ENCODE results near the gene SRF. TPM values are rescaled to one million over a fixed set of nuclear protein-coding genes. Genes with fewer than 3 reads are reported as not detected.

Gene SRF
- total RNA-seq, 2 experiments from 2014 or later, result 22.8 to 23.7 TPM

DNA sequence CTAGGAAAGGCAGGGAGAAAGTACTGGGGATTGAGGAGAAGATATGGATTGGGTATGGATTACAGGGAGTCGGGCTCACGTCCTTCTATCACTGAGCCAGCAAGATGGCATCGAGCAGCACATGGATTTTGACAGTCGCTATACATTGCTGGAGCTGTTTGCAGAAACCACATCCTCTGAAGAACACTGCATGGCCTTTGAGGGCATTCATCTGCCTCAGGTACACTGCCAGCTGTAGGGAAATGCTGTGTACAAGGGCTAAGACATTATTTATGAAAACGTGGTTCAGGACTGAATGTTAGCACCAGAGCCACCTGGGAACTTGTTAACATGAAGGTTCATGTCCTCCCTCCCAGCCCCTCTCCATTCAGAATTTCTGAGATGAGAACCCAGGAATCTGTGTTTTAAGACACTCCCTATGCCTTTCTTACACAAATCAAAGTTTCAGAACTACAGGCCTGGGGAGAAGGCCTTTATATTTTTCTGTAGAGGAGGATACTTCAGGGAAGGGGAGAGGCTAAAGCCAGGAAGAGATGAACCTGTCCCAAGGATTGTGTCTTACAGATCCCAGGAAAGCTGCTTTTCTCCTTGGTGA lies 14.4 kb downstream of the SRF start:
- no peaks in the 10 kb centered on the region for H3K27me3 Mint-ChIP-seq
- TF ChIP-seq, protein P1, sequence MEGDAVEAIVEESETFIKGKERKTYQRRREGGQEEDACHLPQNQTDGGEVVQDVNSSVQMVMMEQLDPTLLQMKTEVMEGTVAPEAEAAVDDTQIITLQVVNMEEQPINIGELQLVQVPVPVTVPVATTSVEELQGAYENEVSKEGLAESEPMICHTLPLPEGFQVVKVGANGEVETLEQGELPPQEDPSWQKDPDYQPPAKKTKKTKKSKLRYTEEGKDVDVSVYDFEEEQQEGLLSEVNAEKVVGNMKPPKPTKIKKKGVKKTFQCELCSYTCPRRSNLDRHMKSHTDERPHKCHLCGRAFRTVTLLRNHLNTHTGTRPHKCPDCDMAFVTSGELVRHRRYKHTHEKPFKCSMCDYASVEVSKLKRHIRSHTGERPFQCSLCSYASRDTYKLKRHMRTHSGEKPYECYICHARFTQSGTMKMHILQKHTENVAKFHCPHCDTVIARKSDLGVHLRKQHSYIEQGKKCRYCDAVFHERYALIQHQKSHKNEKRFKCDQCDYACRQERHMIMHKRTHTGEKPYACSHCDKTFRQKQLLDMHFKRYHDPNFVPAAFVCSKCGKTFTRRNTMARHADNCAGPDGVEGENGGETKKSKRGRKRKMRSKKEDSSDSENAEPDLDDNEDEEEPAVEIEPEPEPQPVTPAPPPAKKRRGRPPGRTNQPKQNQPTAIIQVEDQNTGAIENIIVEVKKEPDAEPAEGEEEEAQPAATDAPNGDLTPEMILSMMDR (IDR thresholded peaks at IDR 0.05), result no peak
- H3K4me1 Mint-ChIP-seq (ENCODE audit: low read depth), result peaks cover 68% of the 10 kb centered on the region
- H3K4me3 ChIP-seq (ENCODE audit: low read length), result no peak overlapping the region
- CTCF ChIA-PET, result interaction anchor here (1.3 kb wide), 1 partner anchor 44 kb away, joined by 4 read pairs; the partner anchor contains the start of gene DNPH1
- POLR2A ChIA-PET, result interaction anchor here (1.0 to 3.0 kb wide), 6 partner anchors 11 to 198 kb away, joined by 3 to 15 read pairs (median 4); partner anchors contain the start of gene ZNF318
- peaks cover 61% of the 10 kb centered on the region for H3K36me3 Mint-ChIP-seq (ENCODE audit: low read depth)
- no peaks in the 10 kb centered on the region for H3K9me3 Mint-ChIP-seq
- intact Hi-C loops (cut with DNase I, micrococcal nuclease), result loop anchor here in 1 of 2 experiments (5.0 kb wide), 1 partner anchor 37 kb away; no protein-coding TSS in a partner anchor
- H3K4me3 Mint-ChIP-seq, result peak overlapping the region; percentile 79
- H3K27me3 ChIP-seq (ENCODE audit: control insufficient read depth in 1 of 2, insufficient read depth in 2 of 2, low read length in 2 of 2), result no peaks in the 10 kb centered on the region
- peaks cover 53% of the 10 kb centered on the region for H3K4me1 ChIP-seq (ENCODE audit: insufficient read depth, low read length)
- DNase-seq (peak in 9 of 14 experiments; percentile 11 to 66 (median 37)), ATAC-seq (ENCODE audit: poor library complexity) (peak; percentile 73)
- no peaks in the 10 kb centered on the region for H3K9me3 ChIP-seq (ENCODE audit: control insufficient read depth in 1 of 2, insufficient read depth in 1 of 2, low read length in 2 of 2)
- peaks cover 45% of the 10 kb centered on the region for H3K36me3 ChIP-seq (ENCODE audit: insufficient read depth, low read length)
- peak overlapping the region in 1 of 2 donors; percentile 49 for H3K27ac ChIP-seq (ENCODE audit: low read depth in 1 of 2, low read length in 2 of 2)
- peak overlapping the region; percentile 75 for H3K27ac Mint-ChIP-seq

DNA sequence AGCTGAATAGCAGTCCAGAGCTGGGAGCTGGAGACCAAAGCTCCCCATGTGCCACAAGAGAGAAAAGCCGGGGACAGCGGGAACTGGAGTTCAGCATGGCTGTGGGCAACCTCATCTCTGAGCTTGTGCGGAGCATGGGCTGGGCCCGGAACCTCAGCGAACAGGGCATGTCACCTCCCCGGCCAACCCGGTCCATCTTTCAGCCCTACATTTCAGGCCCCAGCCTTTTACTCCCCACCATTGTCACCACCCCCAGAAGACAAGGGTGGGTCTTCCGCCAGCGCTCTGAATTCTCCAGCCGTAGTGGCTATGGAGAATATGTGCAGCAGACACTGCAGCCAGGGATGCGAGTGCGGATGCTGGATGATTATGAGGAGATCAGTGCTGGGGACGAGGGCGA lies 14.9 kb downstream of the SRF start:
- Histone ChIP-seq H3K4me3 (ENCODE audit: low read length) (no peak overlapping the region), H3K36me3 (ENCODE audit: insufficient read depth, low read length) (peaks cover 49% of the 10 kb centered on the region), H3K27me3 (ENCODE audit: control insufficient read depth in 1 of 2, insufficient read depth in 2 of 2, low read length in 2 of 2) (no peaks in the 10 kb centered on the region), H3K27ac (ENCODE audit: low read depth in 1 of 2, low read length in 2 of 2) (peak overlapping the region; percentile 18 to 49), H3K4me1 (ENCODE audit: insufficient read depth, low read length) (peaks cover 53% of the 10 kb centered on the region), H3K9me3 (ENCODE audit: control insufficient read depth in 1 of 2, insufficient read depth in 1 of 2, low read length in 2 of 2) (no peaks in the 10 kb centered on the region)
- ChIA-PET CTCF (interaction anchor here (1.3 kb wide), 1 partner anchor 43 kb away, joined by 4 read pairs; the partner anchor contains the start of gene DNPH1), POLR2A (interaction anchor here (1.0 to 3.0 kb wide), 6 partner anchors 12 to 198 kb away, joined by 3 to 15 read pairs (median 4); partner anchors contain the start of gene ZNF318)
- no peak for ATAC-seq (ENCODE audit: poor library complexity)
- peak in 1 of 14 experiments; percentile 26 for DNase-seq
- TF ChIP-seq, protein P1 (IDR thresholded peaks at IDR 0.05), result no peak
- Mint-ChIP-seq H3K4me1 (ENCODE audit: low read depth) (peaks cover 71% of the 10 kb centered on the region), H3K9me3 (no peaks in the 10 kb centered on the region), H3K36me3 (ENCODE audit: low read depth) (peaks cover 66% of the 10 kb centered on the region), H3K27ac (peak overlapping the region; percentile 75), H3K27me3 (no peaks in the 10 kb centered on the region), H3K4me3 (no peak overlapping the region)
- intact Hi-C loops (cut with DNase I, micrococcal nuclease), result loop anchor here in 1 of 2 experiments (5.0 kb wide), 1 partner anchor 36 kb away; no protein-coding TSS in a partner anchor

- H3K27me3 ChIP-seq (ENCODE audit: control insufficient read depth in 1 of 2, insufficient read depth in 2 of 2, low read length in 2 of 2), result no peaks in the 10 kb centered on the region
- DNase-seq (no peak), ATAC-seq (ENCODE audit: poor library complexity) (no peak)
- peaks cover 49% of the 10 kb centered on the region for H3K36me3 ChIP-seq (ENCODE audit: insufficient read depth, low read length)
- Mint-ChIP-seq H3K27ac (peak overlapping the region; percentile 75), H3K27me3 (no peaks in the 10 kb centered on the region), H3K4me1 (ENCODE audit: low read depth) (peaks cover 65% of the 10 kb centered on the region), H3K4me3 (peak overlapping the region; percentile 57), H3K36me3 (ENCODE audit: low read depth) (peaks cover 67% of the 10 kb centered on the region), H3K9me3 (no peaks in the 10 kb centered on the region)
- H3K4me3 ChIP-seq (ENCODE audit: low read length), result no peak overlapping the region
- intact Hi-C loops (cut with DNase I, micrococcal nuclease), result loop anchor here in 1 of 2 experiments (5.0 kb wide), 1 partner anchor 36 kb away; no protein-coding TSS in a partner anchor
- H3K9me3 ChIP-seq (ENCODE audit: control insufficient read depth in 1 of 2, insufficient read depth in 1 of 2, low read length in 2 of 2), result no peaks in the 10 kb centered on the region
- peaks cover 46% of the 10 kb centered on the region for H3K4me1 ChIP-seq (ENCODE audit: insufficient read depth, low read length)
- POLR2A ChIA-PET, result no interaction called here
- TF ChIP-seq, protein P1 (IDR thresholded peaks at IDR 0.05), result no peak
- CTCF ChIA-PET, result no interaction called here
- H3K27ac ChIP-seq (ENCODE audit: low read depth in 1 of 2, low read length in 2 of 2), result peak overlapping the region in 1 of 2 donors; percentile 18
Observed at GRCh38 chr6:43186706-43187105, 15.6 kb downstream of the SRF start.
